Esophagus muscularis mucosa (tissue), 4 donors: ENCODE measurements around the gene PLD4. TPM values are rescaled to one million over a fixed set of nuclear protein-coding genes. Genes with fewer than 3 reads are reported as not detected.
"Not testable (repeated sequence)": the region's sequence is repeated elsewhere in the genome, so short reads cannot be mapped to it uniquely, and the experiment has no call there.

Experiments used
- DNase-seq: peaks from one replicate; pipeline ENCODE4 v3.0.0-alpha.2; 2017; ENCODE audit errors: extremely low spot score
- H3K27ac ChIP-seq, 4 donors: fragments of 200-600 bp; sonication (generic); replicated peaks in 1 of 4; 1 replicate in 3 of 4; 2 replicates in 1 of 4; pipeline ENCODE4 v1.5.1; 2016 to 2019; ENCODE audit warnings: mild to moderate bottlenecking in 1 of 4
- H3K27me3 ChIP-seq, 4 donors: fragments of 200-600 bp; sonication (generic); one replicate each; pipeline versions ENCODE4 v1.5.1 to v1.6.0; 2016 to 2019
- H3K36me3 ChIP-seq, 4 donors: fragments of 200-600 bp; sonication (generic); one replicate each; pipeline ENCODE4 v1.5.1; 2016 to 2019
- H3K4me1 ChIP-seq, 4 donors: fragments of 200-600 bp; sonication (generic); one replicate each; pipeline ENCODE4 v1.5.1; 2016 to 2019
- H3K4me3 ChIP-seq, 4 donors: fragments of 200-600 bp; sonication (generic); 1 replicate in 2 of 4; 2 replicates in 2 of 4; pipeline ENCODE4 v1.5.1; 2016 to 2019; ENCODE audit warnings: mild to moderate bottlenecking in 4 of 4, moderate library complexity in 1 of 4
- H3K9me3 ChIP-seq, 4 donors: fragments of 200-600 bp; sonication (generic); 1 replicate in 3 of 4; 2 replicates in 1 of 4; pipeline ENCODE4 v1.5.1; 2016 to 2019
- CTCF ChIP-seq, 3 experiments: fragments of 200-600 bp in 2 of 3; fragments of 450-650 bp in 1 of 3; sonication (generic) in 2 of 3; IDR thresholded peaks; one replicate each; pipeline ENCODE4 v1.5.1; 2017 to 2019; ENCODE audit warnings: antibody characterized with exemption in 3 of 3, mild to moderate bottlenecking in 2 of 3, moderate library complexity in 1 of 3
- EP300 ChIP-seq: sonication (generic); formaldehyde crosslinking; IDR thresholded peaks from one replicate; pipeline ENCODE4 v1.6.1; 2017; ENCODE audit warnings: antibody characterized with exemption
- POLR2A ChIP-seq: fragments of 450-650 bp; IDR thresholded peaks from one replicate; pipeline ENCODE4 v1.6.1; 2017; ENCODE audit warnings: antibody characterized with exemption, moderate library complexity, mild to moderate bottlenecking, low read depth
- POLR2AphosphoS5 ChIP-seq, 2 donors: sonication (generic); formaldehyde crosslinking; IDR thresholded peaks; one replicate each; pipeline ENCODE4 v1.6.1; 2017; ENCODE audit warnings: antibody characterized with exemption in 2 of 2
- WGBS: methylation state at CpG from one replicate; pipeline ENCODE4 v1.1.5; 2018; 5-methylcytosine and 5-hydroxymethylcytosine counted together
- intact Hi-C: fragments of 100-400 bp; cut with DNase I; formaldehyde crosslinking; loops from one replicate; pipeline ENCODE4 v1.15.1; 2023
- total RNA-seq, 4 donors: library from RNA; depleted of rRNA; stranded (reverse); fragments of >200 nt; gene quantifications; one replicate each; pipeline versions ENCODE4 v1.1.0 to v1.2.1, GENCODE V29; 2016

PLD4 gene
- total RNA-seq, 4 donors from 2014 or later = under 0.01 to 0.50 (median 0.15) TPM

GRCh38 chr14:104900639-104901512 is 23.8 kb upstream of the PLD4 start:
- Histone ChIP-seq H3K36me3 (no peaks in the 10 kb centered on the region), H3K4me1 (peaks cover 4 to 16% (median 11%) of the 10 kb centered on the region in 4 donors), H3K9me3 (no peaks in the 10 kb centered on the region), H3K27ac (no peak overlapping the region), H3K4me3 (no peak overlapping the region), H3K27me3 (peaks cover 0 to 16% (median 0%) of the 10 kb centered on the region in 4 donors)
- TF ChIP-seq POLR2A (no peak), POLR2AphosphoS5 (IDR thresholded peaks at IDR 0.05) (no peak), EP300 (no peak), CTCF (IDR thresholded peaks at IDR 0.05) (no peak)
- 93% methylated on average over 12 of the region's 12 CpGs for WGBS
- intact Hi-C loops = no loop called here
- DNase-seq = no peak

- Histone ChIP-seq H3K27ac (no peak overlapping the region), H3K36me3 (no peaks in the 10 kb centered on the region), H3K4me3 (no peak overlapping the region), H3K27me3 (peaks cover 0 to 17% (median 0%) of the 10 kb centered on the region in 4 donors), H3K9me3 (no peaks in the 10 kb centered on the region), H3K4me1 (no peaks in the 10 kb centered on the region)
- TF ChIP-seq POLR2A = no peak
- TF ChIP-seq POLR2AphosphoS5 (IDR thresholded peaks at IDR 0.05) = no peak
- no peak for TF ChIP-seq CTCF (IDR thresholded peaks at IDR 0.05)
- no peak for TF ChIP-seq EP300
- intact Hi-C loops = no loop called here
- WGBS = 94% methylated on average over 7 of the region's 7 CpGs
- DNase-seq = no peak
Measured at GRCh38 chr14:104903990-104904389, 20.7 kb upstream of the PLD4 start.

GRCh38 chr14:104904650-104905578 is 19.8 kb upstream of the PLD4 start:
- peaks cover 0 to 17% (median 0%) of the 10 kb centered on the region in 4 donors for H3K27me3 ChIP-seq
- H3K27ac ChIP-seq, intact Hi-C loops, H3K4me1 ChIP-seq, DNase-seq, H3K4me3 ChIP-seq, H3K36me3 ChIP-seq, H3K9me3 ChIP-seq: not testable (repeated sequence)
- WGBS = 70% methylated on average over 37 of the region's 38 CpGs

- H3K36me3 ChIP-seq, H3K9me3 ChIP-seq, H3K4me1 ChIP-seq, DNase-seq, H3K4me3 ChIP-seq, H3K27ac ChIP-seq, intact Hi-C loops: not testable (repeated sequence)
- peaks cover 0 to 17% (median 0%) of the 10 kb centered on the region in 4 donors for H3K27me3 ChIP-seq
- 79% methylated on average over 22 of the region's 28 CpGs for WGBS
Measured at GRCh38 chr14:104905579-104905933, 19.1 kb upstream of the PLD4 start.

- Histone ChIP-seq H3K27me3 (peaks cover 0 to 17% (median 0%) of the 10 kb centered on the region in 4 donors), H3K27ac (no peak overlapping the region), H3K4me1 (no peaks in the 10 kb centered on the region), H3K9me3 (peaks cover 0 to 13% (median 11%) of the 10 kb centered on the region in 4 donors), H3K36me3 (no peaks in the 10 kb centered on the region), H3K4me3 (no peak overlapping the region)
- no peak for TF ChIP-seq POLR2A
- intact Hi-C loops = no loop called here
- no peak for DNase-seq
- WGBS = 20% methylated on average over 1 of the region's 1 CpG
Measured at GRCh38 chr14:104908303-104908702, 16.4 kb upstream of the PLD4 start.

- H3K36me3 ChIP-seq = no peaks in the 10 kb centered on the region
- H3K4me1 ChIP-seq = no peaks in the 10 kb centered on the region
- 92% methylated on average over 3 of the region's 3 CpGs for WGBS
- peaks cover 0 to 13% (median 11%) of the 10 kb centered on the region in 4 donors for H3K9me3 ChIP-seq
- intact Hi-C loops = no loop called here
- H3K27ac ChIP-seq = no peak overlapping the region
- DNase-seq = no peak
- TF ChIP-seq POLR2AphosphoS5 (IDR thresholded peaks at IDR 0.05) (no peak), CTCF (IDR thresholded peaks at IDR 0.05) (no peak), EP300 (no peak), POLR2A (no peak)
- no peak overlapping the region for H3K4me3 ChIP-seq
- no peaks in the 10 kb centered on the region for H3K27me3 ChIP-seq
Measured at GRCh38 chr14:104912053-104912452, 12.6 kb upstream of the PLD4 start.
